Naive thymus-derived CD8-positive, alpha-beta T cell (primary cell): ENCODE data around the gene KIF1A. TPM values are rescaled to one million over a fixed set of nuclear protein-coding genes. Genes with fewer than 3 reads are reported as not detected.

Source experiments
- ATAC-seq, 2 donors: fragments of 150-1000 bp; cut with Tn5 transposase in 1 of 2; sonication (Bioruptor Pico), chemical (Tn5 transposase) in 1 of 2; 1 replicate in 1 of 2; 2 replicates in 1 of 2; pipeline ENCODE4 v1.10.0; 2021; ENCODE audit warnings: mild to moderate bottlenecking in 2 of 2, moderate library complexity in 2 of 2
- POLR2A ChIA-PET: fragments of 350-600 bp; sonication (Branson Sonifier 250); formaldehyde crosslinking; loops from one replicate; lab custom pipeline; 2021; ENCODE audit warnings: antibody characterized with exemption; lab: Charles Lee
- DNase-seq, 10 donors: peaks; one replicate each; pipeline versions ENCODE4 v3.0.0 to v3.0.0-alpha.2; 2020 to 2022
- H3K27ac Mint-ChIP-seq, 10 donors: one replicate each; pipeline ENCODE4 v1.8.0; 2020 to 2022; ENCODE audit warnings: mild to moderate bottlenecking in 10 of 10, mixed read lengths in 10 of 10, moderate library complexity in 4 of 10, inconsistent platforms in 1 of 10
- H3K27me3 Mint-ChIP-seq, 5 donors: one replicate each; pipeline ENCODE4 v1.8.0; 2021 to 2022; ENCODE audit warnings: mixed read lengths in 5 of 5
- H3K36me3 Mint-ChIP-seq, 3 donors: one replicate each; pipeline ENCODE4 v1.8.0; 2020 to 2022; ENCODE audit warnings: mixed read lengths in 3 of 3, mild to moderate bottlenecking in 2 of 3, inconsistent platforms in 1 of 3
- H3K4me1 Mint-ChIP-seq, 4 donors: one replicate each; pipeline ENCODE4 v1.8.0; 2021 to 2022; ENCODE audit warnings: mixed read lengths in 4 of 4
- H3K4me3 Mint-ChIP-seq, 10 donors: one replicate each; pipeline ENCODE4 v1.8.0; 2020 to 2022; ENCODE audit warnings: mild to moderate bottlenecking in 10 of 10, mixed read lengths in 10 of 10, moderate library complexity in 6 of 10, inconsistent platforms in 1 of 10
- H3K9me3 Mint-ChIP-seq, 9 donors: one replicate each; pipeline ENCODE4 v1.8.0; 2020 to 2022; ENCODE audit warnings: mixed read lengths in 9 of 9, mild to moderate bottlenecking in 3 of 9, inconsistent platforms in 1 of 9, moderate library complexity in 1 of 9
- polyA plus RNA-seq, 3 donors: library from polyadenylated mRNA; unstranded; fragments of 300-500 nt; fragmentation: Illumina TruSeq; gene quantifications; one replicate each; pipeline ENCODE4 v1.2.3, GENCODE V29; 2021
- total RNA-seq, 8 experiments: library from RNA in 2 of 8; stranded (reverse) in 2 of 8; gene quantifications; one replicate each; pipeline ENCODE4 v1.2.3 and lab custom pipeline; 2021 to 2026

Gene KIF1A
- total and polyA plus RNA-seq, 5 experiments from 2014 or later: 0.10 TPM; not detected in 4

- DNase-seq (peak in 1 of 10 donors; percentile 1), ATAC-seq (no peak)
- no peak overlapping the region for H3K4me3 Mint-ChIP-seq
- peaks cover 0 to 5% (median 0%) of the 10 kb centered on the region in 4 donors for H3K4me1 Mint-ChIP-seq
- peak overlapping the region in 1 of 10 donors; percentile 21 for H3K27ac Mint-ChIP-seq
- H3K27me3 Mint-ChIP-seq: peaks cover 2 to 34% (median 13%) of the 10 kb centered on the region in 5 donors
- POLR2A ChIA-PET: no interaction called here
- H3K36me3 Mint-ChIP-seq: no peaks in the 10 kb centered on the region
- H3K9me3 Mint-ChIP-seq: no peaks in the 10 kb centered on the region
These were observed 28.0 kb downstream of the KIF1A start for GRCh38 chr2:240791821-240792628.

GRCh38 chr2:240791221-240791800, 28.7 kb downstream of the KIF1A start:
- POLR2A ChIA-PET: no interaction called here
- ATAC-seq: no peak
- Mint-ChIP-seq H3K27ac (no peak overlapping the region), H3K9me3 (no peaks in the 10 kb centered on the region), H3K36me3 (no peaks in the 10 kb centered on the region), H3K4me3 (no peak overlapping the region), H3K27me3 (peaks cover 2 to 27% (median 8%) of the 10 kb centered on the region in 5 donors), H3K4me1 (peaks cover 0 to 3% (median 0%) of the 10 kb centered on the region in 4 donors)
- DNase-seq: no peak

- Mint-ChIP-seq H3K27me3 (peaks cover 2 to 22% (median 6%) of the 10 kb centered on the region in 5 donors), H3K4me3 (no peak overlapping the region), H3K4me1 (peaks cover 0 to 3% (median 0%) of the 10 kb centered on the region in 4 donors), H3K9me3 (no peaks in the 10 kb centered on the region), H3K27ac (no peak overlapping the region), H3K36me3 (no peaks in the 10 kb centered on the region)
- DNase-seq (peak in 1 of 10 donors; percentile 36), ATAC-seq (no peak)
- POLR2A ChIA-PET: no interaction called here
These were observed 29.4 kb downstream of the KIF1A start for GRCh38 chr2:240790370-240791220.

- H3K4me1 Mint-ChIP-seq: peaks cover 0 to 3% (median 0%) of the 10 kb centered on the region in 4 donors
- H3K9me3 Mint-ChIP-seq: no peaks in the 10 kb centered on the region
- H3K27ac Mint-ChIP-seq: no peak overlapping the region
- ATAC-seq (no peak), DNase-seq (peak in 2 of 10 donors; percentile 1 to 45)
- H3K4me3 Mint-ChIP-seq: no peak overlapping the region
- H3K27me3 Mint-ChIP-seq: peaks cover 3 to 18% (median 6%) of the 10 kb centered on the region in 5 donors
- POLR2A ChIA-PET: no interaction called here
- H3K36me3 Mint-ChIP-seq: no peaks in the 10 kb centered on the region
These were observed 30.3 kb downstream of the KIF1A start for GRCh38 chr2:240789501-240790369.

- Mint-ChIP-seq H3K9me3 (no peaks in the 10 kb centered on the region), H3K36me3 (no peaks in the 10 kb centered on the region), H3K27ac (no peak overlapping the region), H3K4me3 (no peak overlapping the region), H3K4me1 (peaks cover 0 to 3% (median 0%) of the 10 kb centered on the region in 4 donors), H3K27me3 (peaks cover 1 to 11% (median 5%) of the 10 kb centered on the region in 5 donors)
- DNase-seq (peak in 1 of 10 donors; percentile 62), ATAC-seq (no peak)
- POLR2A ChIA-PET: no interaction called here
These were observed 31.0 kb downstream of the KIF1A start for GRCh38 chr2:240789051-240789453.

- peaks cover 0 to 3% (median 0%) of the 10 kb centered on the region in 4 donors for H3K4me1 Mint-ChIP-seq
- H3K4me3 Mint-ChIP-seq: no peak overlapping the region
- peak overlapping the region in 1 of 10 donors; percentile 67 for H3K27ac Mint-ChIP-seq
- peak in 1 of 10 donors; percentile 57 for DNase-seq
- H3K36me3 Mint-ChIP-seq: no peaks in the 10 kb centered on the region
- POLR2A ChIA-PET: no interaction called here
- no peak for ATAC-seq
- H3K27me3 Mint-ChIP-seq: peaks cover 1 to 10% (median 4%) of the 10 kb centered on the region in 5 donors
- H3K9me3 Mint-ChIP-seq: no peaks in the 10 kb centered on the region
These were observed 31.5 kb downstream of the KIF1A start for GRCh38 chr2:240788482-240788881.

- Mint-ChIP-seq H3K36me3 (no peaks in the 10 kb centered on the region), H3K4me1 (peaks cover 0 to 3% (median 0%) of the 10 kb centered on the region in 4 donors), H3K27me3 (peaks cover 1 to 10% (median 4%) of the 10 kb centered on the region in 5 donors), H3K4me3 (no peak overlapping the region), H3K27ac (peak overlapping the region in 2 of 10 donors; percentile 34 to 67), H3K9me3 (no peaks in the 10 kb centered on the region)
- POLR2A ChIA-PET: interaction anchor here (0.6 kb wide), 1 partner anchor 29 kb away, joined by 3 read pairs; no protein-coding TSS in a partner anchor
- no peak for ATAC-seq
- DNase-seq: peak in 2 of 10 donors; percentile 1 to 58
These were observed 32.2 kb downstream of the KIF1A start for GRCh38 chr2:240787521-240788472.

- Mint-ChIP-seq H3K27me3 (peaks cover 1 to 10% (median 4%) of the 10 kb centered on the region in 5 donors), H3K4me1 (peaks cover 0 to 3% (median 0%) of the 10 kb centered on the region in 4 donors), H3K27ac (no peak overlapping the region), H3K36me3 (no peaks in the 10 kb centered on the region), H3K4me3 (no peak overlapping the region), H3K9me3 (no peaks in the 10 kb centered on the region)
- POLR2A ChIA-PET: no interaction called here
- ATAC-seq (no peak), DNase-seq (peak in 2 of 10 donors; percentile 1 to 30)
These were observed 33.1 kb downstream of the KIF1A start for GRCh38 chr2:240786871-240787311.

GRCh38 chr2:240786355-240786841, 33.6 kb downstream of the KIF1A start:
- Mint-ChIP-seq H3K9me3 (no peaks in the 10 kb centered on the region), H3K4me3 (no peak overlapping the region), H3K36me3 (no peaks in the 10 kb centered on the region), H3K27ac (no peak overlapping the region), H3K27me3 (peaks cover 1 to 10% (median 4%) of the 10 kb centered on the region in 5 donors), H3K4me1 (peaks cover 0 to 3% (median 0%) of the 10 kb centered on the region in 4 donors)
- ATAC-seq (no peak), DNase-seq (peak in 2 of 10 donors; percentile 2 to 57)
- POLR2A ChIA-PET: no interaction called here

GRCh38 chr2:240785424-240786335, 34.3 kb downstream of the KIF1A start:
- H3K4me3 Mint-ChIP-seq: no peak overlapping the region
- H3K9me3 Mint-ChIP-seq: no peaks in the 10 kb centered on the region
- ATAC-seq: no peak
- peak in 2 of 10 donors; percentile 2 to 47 for DNase-seq
- no peak overlapping the region for H3K27ac Mint-ChIP-seq
- POLR2A ChIA-PET: no interaction called here
- peaks cover 0 to 3% (median 0%) of the 10 kb centered on the region in 4 donors for H3K4me1 Mint-ChIP-seq
- H3K36me3 Mint-ChIP-seq: no peaks in the 10 kb centered on the region
- H3K27me3 Mint-ChIP-seq: peaks cover 1 to 10% (median 4%) of the 10 kb centered on the region in 5 donors
